ENCODE results near the gene TCF7.

DNA sequence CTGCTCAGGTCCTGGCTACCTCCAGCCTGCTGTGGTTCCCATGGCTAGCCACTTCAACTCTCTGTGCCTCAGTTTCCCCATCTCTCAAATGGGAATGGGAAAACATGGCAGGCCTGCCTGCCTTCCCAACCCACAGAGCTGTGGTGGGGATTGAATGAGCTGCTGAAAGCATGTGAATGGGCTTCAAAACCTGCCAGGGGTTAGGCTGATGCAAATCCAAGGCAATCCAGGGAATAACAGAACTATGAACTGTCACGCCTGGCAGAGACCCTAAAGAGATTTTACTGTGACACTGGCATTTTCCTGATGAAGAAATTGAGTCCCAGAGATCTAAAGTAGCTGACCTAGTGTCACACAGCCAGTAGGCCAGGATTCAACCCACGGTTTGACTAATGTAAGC is 29.9 kb upstream of the TCF7 start:
- TF ChIP-seq MYC (IDR thresholded peaks at IDR 0.05; ENCODE audit: borderline replicate concordance, low read length) (no peak), JUNB (IDR thresholded peaks at IDR 0.05) (no peak), POLR2AphosphoS2 (conservative IDR thresholded peaks at IDR 0.05; ENCODE audit: low read length) (no peak), NR3C1 (IDR thresholded peaks at IDR 0.05) (no peak), TP53 (CRISPR knock-in tag; IDR thresholded peaks at IDR 0.05) (no peak), MAZ (IDR thresholded peaks at IDR 0.05; ENCODE audit: borderline replicate concordance, low read depth, low read length) (no peak)
- TF ChIP-seq, protein P1, sequence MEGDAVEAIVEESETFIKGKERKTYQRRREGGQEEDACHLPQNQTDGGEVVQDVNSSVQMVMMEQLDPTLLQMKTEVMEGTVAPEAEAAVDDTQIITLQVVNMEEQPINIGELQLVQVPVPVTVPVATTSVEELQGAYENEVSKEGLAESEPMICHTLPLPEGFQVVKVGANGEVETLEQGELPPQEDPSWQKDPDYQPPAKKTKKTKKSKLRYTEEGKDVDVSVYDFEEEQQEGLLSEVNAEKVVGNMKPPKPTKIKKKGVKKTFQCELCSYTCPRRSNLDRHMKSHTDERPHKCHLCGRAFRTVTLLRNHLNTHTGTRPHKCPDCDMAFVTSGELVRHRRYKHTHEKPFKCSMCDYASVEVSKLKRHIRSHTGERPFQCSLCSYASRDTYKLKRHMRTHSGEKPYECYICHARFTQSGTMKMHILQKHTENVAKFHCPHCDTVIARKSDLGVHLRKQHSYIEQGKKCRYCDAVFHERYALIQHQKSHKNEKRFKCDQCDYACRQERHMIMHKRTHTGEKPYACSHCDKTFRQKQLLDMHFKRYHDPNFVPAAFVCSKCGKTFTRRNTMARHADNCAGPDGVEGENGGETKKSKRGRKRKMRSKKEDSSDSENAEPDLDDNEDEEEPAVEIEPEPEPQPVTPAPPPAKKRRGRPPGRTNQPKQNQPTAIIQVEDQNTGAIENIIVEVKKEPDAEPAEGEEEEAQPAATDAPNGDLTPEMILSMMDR (IDR thresholded peaks at IDR 0.05): no peak
